GM18499 (cell line): ENCODE data around the gene SORCS2.

Experiments used
- ATAC-seq: cut with Tn5 transposase; IDR thresholded peaks from one replicate; pipeline ENCODE4 v1.9.1; 2021; ENCODE audit warnings: moderate number of reproducible peaks; ENCODE audit not compliant: insufficient read depth, unreplicated experiment

The SORCS2 gene

DNA sequence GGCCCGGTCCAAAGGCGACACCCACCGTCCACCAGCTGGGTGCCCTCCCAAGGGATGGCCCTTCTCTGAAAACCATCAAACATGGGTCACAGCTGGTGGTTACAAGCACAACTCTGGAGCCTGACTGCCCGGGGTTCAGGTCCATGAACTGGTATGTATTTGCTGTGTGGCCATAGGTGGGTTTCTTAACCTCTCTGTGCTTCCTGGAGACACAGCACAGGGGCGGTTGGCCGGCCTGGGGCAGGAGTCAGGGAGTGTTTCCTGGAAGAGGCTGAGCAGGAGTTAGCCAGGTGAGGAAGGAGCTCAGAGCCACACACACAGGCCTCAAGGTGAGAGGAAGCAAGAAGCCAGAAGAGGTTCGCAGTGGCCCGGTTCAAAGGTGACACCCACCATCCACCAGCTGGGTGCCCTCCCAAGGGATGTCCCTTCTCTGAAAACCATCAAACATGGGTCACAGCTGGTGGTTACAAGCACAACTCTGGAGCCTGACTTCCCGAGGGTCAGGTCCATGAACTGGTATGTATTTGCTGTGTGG is 486.0 kb downstream of the SORCS2 start:
- ATAC-seq = no peak

- ATAC-seq = no peak
Measured at GRCh38 chr4:7679406-7680040, 487.2 kb downstream of the SORCS2 start.

- no peak for ATAC-seq
Measured at GRCh38 chr4:7680106-7680505, 487.8 kb downstream of the SORCS2 start.

- no peak for ATAC-seq
Measured at GRCh38 chr4:7680731-7681130, 488.4 kb downstream of the SORCS2 start.

GRCh38 chr4:7683126-7683703 is 490.9 kb downstream of the SORCS2 start:
- ATAC-seq = no peak

- ATAC-seq = no peak
Measured at GRCh38 chr4:7684294-7684693, 492.0 kb downstream of the SORCS2 start.

GRCh38 chr4:7686070-7686870 is 493.9 kb downstream of the SORCS2 start:
- no peak for ATAC-seq

- no peak for ATAC-seq
Measured at GRCh38 chr4:7687006-7687405, 494.7 kb downstream of the SORCS2 start.

GRCh38 chr4:7687796-7688195 is 495.5 kb downstream of the SORCS2 start:
- ATAC-seq = no peak

DNA sequence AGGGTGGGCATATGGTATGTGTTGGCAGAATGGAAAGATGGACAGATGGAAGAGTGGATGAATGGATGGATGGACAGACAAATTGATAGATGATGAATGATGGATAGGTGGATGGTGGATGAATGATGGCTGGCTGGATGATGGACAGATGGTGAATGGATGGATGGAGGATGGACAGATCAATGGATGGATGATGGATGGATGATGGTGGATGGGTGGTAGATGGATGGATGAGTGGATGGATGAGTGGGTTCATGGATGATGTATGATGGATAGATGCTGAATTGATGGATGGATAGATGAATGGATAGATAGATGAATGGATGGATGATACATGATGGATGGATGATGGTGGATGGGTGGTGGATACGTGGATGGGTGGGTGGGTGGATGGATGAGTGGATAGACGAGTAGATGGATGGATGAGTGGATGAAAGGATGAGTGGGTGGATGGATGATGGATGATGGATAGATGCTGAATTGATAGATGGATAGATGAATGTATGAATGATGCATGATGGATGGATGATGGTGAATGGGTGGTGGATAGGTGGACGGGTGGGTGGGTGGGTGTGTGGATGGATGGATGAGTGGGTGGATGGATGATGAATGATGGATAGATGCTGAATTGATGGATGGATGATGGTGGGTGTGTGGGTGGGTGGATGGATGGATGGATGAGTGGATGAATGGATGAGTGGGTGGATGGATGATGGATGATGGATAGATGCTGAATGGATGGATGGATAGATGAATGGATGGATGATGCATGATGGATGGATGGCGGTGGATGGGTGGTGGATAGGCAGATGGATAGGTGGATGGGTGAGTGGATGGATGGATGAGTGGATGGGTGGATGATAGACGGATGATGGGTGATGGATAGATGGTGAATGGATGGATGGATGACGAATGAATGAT is 497.7 kb downstream of the SORCS2 start:
- no peak for ATAC-seq

DNA sequence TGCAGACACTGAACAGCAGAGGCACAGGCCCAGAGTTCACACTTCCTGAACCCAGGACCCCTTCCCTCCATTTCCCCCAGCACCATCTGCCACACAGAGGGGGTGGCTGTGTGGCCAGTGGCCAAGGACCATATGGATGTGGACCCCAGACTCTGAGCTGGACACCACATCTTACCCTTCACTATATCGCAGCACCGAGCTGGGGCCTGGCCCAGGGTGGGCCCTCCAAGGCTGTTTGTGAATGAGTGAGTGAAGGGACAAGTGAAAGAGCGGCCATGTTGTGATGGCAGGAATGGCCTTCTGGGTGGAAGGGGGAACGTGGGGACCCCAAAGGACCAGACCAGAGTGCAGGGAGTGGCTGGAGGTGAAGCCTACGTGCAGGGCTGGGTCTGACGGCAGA is 498.7 kb downstream of the SORCS2 start:
- no peak for ATAC-seq

- ATAC-seq = no peak
Measured at GRCh38 chr4:7691982-7692381, 499.6 kb downstream of the SORCS2 start.

DNA sequence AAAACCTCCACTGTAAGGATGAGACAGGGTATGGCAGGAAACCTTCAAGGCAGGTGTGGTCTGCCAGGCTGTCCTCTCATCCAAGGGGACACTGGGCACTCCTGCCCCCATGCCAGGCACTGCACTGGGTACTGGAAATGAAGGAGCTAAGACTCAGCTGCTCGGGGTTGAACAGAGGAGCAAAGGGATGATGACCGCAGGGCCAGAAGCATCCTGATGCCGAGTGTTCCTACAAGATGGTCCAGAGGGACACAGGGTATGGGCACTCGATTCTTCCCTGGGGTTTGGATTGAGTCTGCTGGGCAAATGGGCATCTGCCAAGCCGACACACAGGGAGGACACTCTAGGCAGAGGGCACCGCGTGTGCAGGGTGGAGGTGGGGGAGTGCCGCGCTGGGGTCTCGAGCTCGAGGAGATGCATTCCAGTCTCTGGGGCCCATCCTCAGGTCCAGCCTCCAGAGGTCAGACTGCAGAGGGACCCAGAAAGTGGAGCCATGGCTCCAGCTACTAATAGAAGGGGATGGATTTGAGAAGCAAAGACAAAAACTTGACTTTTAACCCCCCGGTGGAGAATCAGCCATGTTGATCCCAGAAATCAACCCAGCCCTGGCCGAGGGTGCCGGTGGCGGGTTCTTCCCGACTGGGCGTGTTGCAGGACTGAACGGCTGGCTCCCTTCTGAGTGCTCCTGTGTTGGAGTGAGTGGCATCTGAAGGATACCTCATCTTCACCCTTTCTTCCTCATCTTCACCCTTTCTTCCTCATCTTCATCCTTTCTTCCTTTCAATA is 500.3 kb downstream of the SORCS2 start:
- no peak for ATAC-seq

- no peak for ATAC-seq
Measured at GRCh38 chr4:7693237-7693608, 500.9 kb downstream of the SORCS2 start.

DNA sequence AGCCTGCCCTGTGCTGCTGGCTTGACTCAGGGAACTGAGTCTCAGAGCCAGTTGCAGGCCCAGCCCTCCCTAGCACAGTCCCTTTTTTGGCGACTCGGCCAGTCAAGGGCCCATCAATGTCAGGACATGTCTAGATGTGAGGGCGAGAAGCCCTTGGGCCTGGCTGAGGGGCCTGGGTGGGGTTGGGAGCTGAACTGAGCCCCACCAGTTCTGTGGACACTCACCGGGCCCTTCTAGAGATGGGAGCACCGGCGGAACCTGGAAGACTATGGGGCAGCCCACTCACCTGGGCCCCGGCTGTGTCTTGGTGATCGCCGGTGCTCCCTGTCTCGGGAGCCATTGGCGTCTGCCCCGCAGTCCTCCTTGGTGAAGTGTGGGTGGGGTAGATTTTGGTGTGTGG is 501.4 kb downstream of the SORCS2 start:
- ATAC-seq = no peak

GRCh38 chr4:7694324-7694723 is 502.0 kb downstream of the SORCS2 start:
- ATAC-seq = no peak

DNA sequence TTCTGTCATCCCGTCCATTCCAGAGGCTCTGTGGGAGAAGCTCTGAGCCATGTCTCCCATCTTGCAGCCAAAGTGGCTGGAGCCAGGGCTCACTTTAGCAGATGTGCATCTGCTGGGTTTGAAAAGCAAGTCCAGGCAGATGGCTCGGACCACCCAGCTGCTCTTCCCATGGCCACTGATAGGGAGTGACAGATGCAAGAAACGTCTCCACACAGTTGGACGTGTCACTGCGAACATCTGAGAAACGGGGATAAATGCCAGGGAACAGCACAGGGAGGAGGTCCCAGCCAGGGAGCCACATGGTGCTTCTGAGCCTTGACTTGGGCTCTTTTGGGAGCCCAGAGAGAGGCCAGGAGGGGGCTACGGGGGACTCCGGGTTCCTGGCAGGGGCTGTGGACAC is 505.0 kb downstream of the SORCS2 start:
- no peak for ATAC-seq

- no peak for ATAC-seq
Measured at GRCh38 chr4:7697821-7698220, 505.5 kb downstream of the SORCS2 start.

- no peak for ATAC-seq
Measured at GRCh38 chr4:7698584-7698983, 506.2 kb downstream of the SORCS2 start.

GRCh38 chr4:7699031-7699430 is 506.7 kb downstream of the SORCS2 start:
- no peak for ATAC-seq
